B cell (primary cell): ENCODE measurements around the gene NETO1. TPM values are rescaled to one million over a fixed set of nuclear protein-coding genes. Genes with fewer than 3 reads are reported as not detected.

ENCODE experiments used
- ATAC-seq: fragments of 200-7000 bp; cut with Tn5 transposase; one replicate; pipeline ENCODE4 v1.10.0; 2021; ENCODE audit warnings: low read depth, mild to moderate bottlenecking, moderate number of reproducible peaks, moderate library complexity
- CTCF ChIA-PET: fragments of 350-600 bp; sonication (Branson Sonifier 250); formaldehyde crosslinking; loops from one replicate; lab custom pipeline; 2021; ENCODE audit warnings: antibody characterized with exemption, inconsistent platforms; lab: Charles Lee
- POLR2A ChIA-PET: fragments of 350-600 bp; sonication (Branson Sonifier 250); formaldehyde crosslinking; loops from one replicate; lab custom pipeline; 2021; ENCODE audit warnings: antibody characterized with exemption; lab: Charles Lee
- DNase-seq: peaks from one replicate; pipeline ENCODE4 v3.0.0; 2013
- H2AFZ ChIP-seq: 2 replicates; pipeline ENCODE4 v1.6.1; 2012; ENCODE audit warnings: mild to moderate bottlenecking, low read depth, low read length; ENCODE audit not compliant: insufficient read depth, poor library complexity, severe bottlenecking
- H3K27ac ChIP-seq, 2 donors: 1 replicate in 1 of 2; 2 replicates in 1 of 2; pipeline ENCODE4 v1.5.1; 2012 to 2013; ENCODE audit warnings: low read length in 2 of 2, mild to moderate bottlenecking in 2 of 2, moderate library complexity in 1 of 2
- H3K27me3 ChIP-seq, 4 experiments: fragments of 200-600 bp in 1 of 4; sonication (generic) in 1 of 4; replicated peaks in 1 of 4; 1 replicate in 2 of 4; 2 replicates in 2 of 4; pipeline versions ENCODE4 v1.6.1 to v1.7.0; 2013 to 2016; ENCODE audit warnings: low read length in 3 of 4, mild to moderate bottlenecking in 2 of 4, mixed read lengths in 1 of 4, moderate library complexity in 1 of 4; ENCODE audit not compliant: insufficient read depth in 4 of 4, control insufficient read depth in 3 of 4; ENCODE audit errors: control extremely low read depth in 1 of 4
- H3K36me3 ChIP-seq, 2 experiments: replicated peaks in 1 of 2; 1 replicate in 1 of 2; 2 replicates in 1 of 2; pipeline versions ENCODE4 v1.6.1 to v1.7.1; 2013; ENCODE audit warnings: low read length in 1 of 2; ENCODE audit not compliant: insufficient read depth in 2 of 2, control insufficient read depth in 1 of 2; ENCODE audit errors: control extremely low read depth in 1 of 2, extremely low read depth in 1 of 2
- H3K4me1 ChIP-seq, 2 donors: fragments of 200-600 bp in 1 of 2; sonication (generic) in 1 of 2; 1 replicate in 1 of 2; 2 replicates in 1 of 2; pipeline versions ENCODE4 v1.5.1 to v1.6.1; 2013 to 2017; ENCODE audit warnings: low read length in 2 of 2; ENCODE audit not compliant: control insufficient read depth in 2 of 2, insufficient read depth in 2 of 2
- H3K4me2 ChIP-seq: replicated peaks from 2 replicates; pipeline ENCODE3; 2012; ENCODE audit warnings: mild to moderate bottlenecking, low read depth, low read length; ENCODE audit not compliant: poor library complexity, severe bottlenecking
- H3K4me3 ChIP-seq, 5 experiments: fragments of 200-600 bp in 1 of 5; sonication (generic) in 1 of 5; 1 replicate in 3 of 5; 2 replicates in 2 of 5; pipeline versions ENCODE4 v1.5.1 to v1.7.0; 2011 to 2016; ENCODE audit warnings: low read length in 4 of 5, mild to moderate bottlenecking in 4 of 5, low read depth in 2 of 5, control low read depth in 1 of 5, moderate library complexity in 1 of 5; ENCODE audit not compliant: insufficient read depth in 1 of 5; ENCODE audit errors: control extremely low read depth in 1 of 5, extremely low read depth in 1 of 5
- H3K79me2 ChIP-seq: fragments of 200-600 bp; sonication (generic); one replicate; pipeline ENCODE4 v1.6.0; 2016; ENCODE audit warnings: low read length; ENCODE audit not compliant: control insufficient read depth, insufficient read depth
- H3K9ac ChIP-seq: fragments of 200-600 bp; sonication (generic); 2 replicates; pipeline ENCODE4 v1.6.1; 2017; ENCODE audit warnings: mild to moderate bottlenecking, low read length, moderate library complexity
- H3K9me3 ChIP-seq, 3 donors: one replicate each; pipeline versions ENCODE4 v1.6.1 to v1.7.1; 2013; ENCODE audit warnings: low read length in 2 of 3; ENCODE audit not compliant: control insufficient read depth in 2 of 3, insufficient read depth in 1 of 3; ENCODE audit errors: control extremely low read depth in 1 of 3
- H4K20me1 ChIP-seq: 2 replicates; pipeline ENCODE4 v1.6.0; 2012; ENCODE audit warnings: mild to moderate bottlenecking, low read length; ENCODE audit not compliant: insufficient read depth, control insufficient read depth, poor library complexity, severe bottlenecking
- H3K27ac Mint-ChIP-seq: one replicate; pipeline ENCODE4 v1.8.0; 2021; ENCODE audit warnings: mixed read lengths
- H3K27me3 Mint-ChIP-seq: one replicate; pipeline ENCODE4 v1.8.0; 2021; ENCODE audit warnings: mixed read lengths
- H3K4me1 Mint-ChIP-seq: one replicate; pipeline ENCODE4 v1.8.0; 2021; ENCODE audit warnings: mixed read lengths
- H3K4me3 Mint-ChIP-seq: one replicate; pipeline ENCODE4 v1.8.0; 2021; ENCODE audit warnings: mixed read lengths
- H3K9me3 Mint-ChIP-seq: one replicate; pipeline ENCODE4 v1.8.0; 2022; ENCODE audit warnings: mixed read lengths; ENCODE audit not compliant: insufficient read depth
- CTCF ChIP-seq: fragments of 200-600 bp; IDR thresholded peaks from one replicate; pipeline ENCODE4 v1.8.0; 2022; ENCODE audit warnings: antibody characterized with exemption, mild to moderate bottlenecking
- EZH2 ChIP-seq: IDR thresholded peaks from 2 replicates; pipeline ENCODE4 v1.6.1; 2012; ENCODE audit warnings: borderline replicate concordance, low read depth, mild to moderate bottlenecking, moderate library complexity, low read length; ENCODE audit not compliant: insufficient read depth, poor library complexity, severe bottlenecking
- WGBS: methylation state at CpG from one replicate; pipeline ENCODE4 v1.1.5; 2013; ENCODE audit warnings: missing lambda C conversion rate; ENCODE audit not compliant: insufficient coverage; 5-methylcytosine and 5-hydroxymethylcytosine counted together
- intact Hi-C: fragments of 100-400 bp; cut with micrococcal nuclease; formaldehyde crosslinking; loops from one replicate; pipeline ENCODE4 v1.10.0; 2022
- polyA plus RNA-seq: library from polyadenylated mRNA; depleted of rRNA; stranded (reverse); fragments of >200 nt; gene quantifications from 2 replicates; pipeline ENCODE4 v1.2.3, GENCODE V29; 2012
- total RNA-seq, 2 donors: library from RNA; stranded (reverse); fragments of 120-200 nt in 1 of 2; gene quantifications; 1 replicate in 1 of 2; 2 replicates in 1 of 2; pipeline versions ENCODE4 v1.2.3 to v1.2.4, GENCODE V29; 2013 to 2022

NETO1 gene
- total and polyA plus RNA-seq, 2 donors (not counting 1 experiment from before 2014, with no cell fraction given), result 8.4 to 10.5 TPM

GRCh38 chr18:72727776-72728175 is 140.0 kb downstream of the NETO1 start:
- Mint-ChIP-seq H3K27ac (no peak overlapping the region), H3K27me3 (no peaks in the 10 kb centered on the region), H3K4me3 (no peak overlapping the region), H3K9me3 (no peaks in the 10 kb centered on the region), H3K4me1 (no peaks in the 10 kb centered on the region)
- Histone ChIP-seq H3K27ac (no peak overlapping the region), H4K20me1 (no peaks in the 10 kb centered on the region), H3K9me3 (peaks cover 0 to 9% (median 2%) of the 10 kb centered on the region in 3 donors), H2AFZ (no peak overlapping the region), H3K4me1 (no peaks in the 10 kb centered on the region), H3K27me3 (peaks cover 0 to 5% (median 1%) of the 10 kb centered on the region in 4 experiments), H3K4me2 (no peak overlapping the region), H3K4me3 (no peak overlapping the region), H3K79me2 (no peaks in the 10 kb centered on the region), H3K9ac (no peak overlapping the region), H3K36me3 (no peaks in the 10 kb centered on the region)
- no peak for ATAC-seq
- CTCF ChIA-PET, result no interaction called here
- POLR2A ChIA-PET, result no interaction called here
- 95% methylated on average over 3 of the region's 6 CpGs for WGBS
- DNase-seq, result no peak
- intact Hi-C loops, result no loop called here
- TF ChIP-seq EZH2 (no peak), CTCF (no peak)

GRCh38 chr18:72727038-72727655 is 140.6 kb downstream of the NETO1 start:
- TF ChIP-seq EZH2, result no peak
- no peak for TF ChIP-seq CTCF
- Histone ChIP-seq H3K4me1 (no peaks in the 10 kb centered on the region), H3K27ac (no peak overlapping the region), H3K4me2 (no peak overlapping the region), H2AFZ (no peak overlapping the region), H3K9ac (no peak overlapping the region), H3K4me3 (no peak overlapping the region), H3K9me3 (peaks cover 0 to 9% (median 2%) of the 10 kb centered on the region in 3 donors), H4K20me1 (no peaks in the 10 kb centered on the region), H3K79me2 (no peaks in the 10 kb centered on the region), H3K36me3 (no peaks in the 10 kb centered on the region), H3K27me3 (peaks cover 0 to 5% (median 1%) of the 10 kb centered on the region in 4 experiments)
- H3K4me3 Mint-ChIP-seq, result no peak overlapping the region
- WGBS, result 94% methylated on average over 4 of the region's 5 CpGs
- H3K27me3 Mint-ChIP-seq, result no peaks in the 10 kb centered on the region
- POLR2A ChIA-PET, result no interaction called here
- DNase-seq (no peak), ATAC-seq (no peak)
- H3K27ac Mint-ChIP-seq, result no peak overlapping the region
- intact Hi-C loops, result no loop called here
- H3K9me3 Mint-ChIP-seq, result no peaks in the 10 kb centered on the region
- H3K4me1 Mint-ChIP-seq, result no peaks in the 10 kb centered on the region
- CTCF ChIA-PET, result no interaction called here
